ENCODE data around the gene EHD2. TPM values are rescaled to one million over a fixed set of nuclear protein-coding genes. Genes with fewer than 3 reads are reported as not detected.

Gene EHD2
- total and polyA plus RNA-seq, 2 of the 13 experiments (the other 11 are each of a cell fraction or from before 2014, with no cell fraction given) = 0.09 to 0.28 TPM

- TF ChIP-seq, protein P1, sequence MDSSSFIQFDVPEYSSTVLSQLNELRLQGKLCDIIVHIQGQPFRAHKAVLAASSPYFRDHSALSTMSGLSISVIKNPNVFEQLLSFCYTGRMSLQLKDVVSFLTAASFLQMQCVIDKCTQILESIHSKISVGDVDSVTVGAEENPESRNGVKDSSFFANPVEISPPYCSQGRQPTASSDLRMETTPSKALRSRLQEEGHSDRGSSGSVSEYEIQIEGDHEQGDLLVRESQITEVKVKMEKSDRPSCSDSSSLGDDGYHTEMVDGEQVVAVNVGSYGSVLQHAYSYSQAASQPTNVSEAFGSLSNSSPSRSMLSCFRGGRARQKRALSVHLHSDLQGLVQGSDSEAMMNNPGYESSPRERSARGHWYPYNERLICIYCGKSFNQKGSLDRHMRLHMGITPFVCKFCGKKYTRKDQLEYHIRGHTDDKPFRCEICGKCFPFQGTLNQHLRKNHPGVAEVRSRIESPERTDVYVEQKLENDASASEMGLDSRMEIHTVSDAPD (CRISPR knock-in tag; IDR thresholded peaks at IDR 0.05) = no peak
- no peak for TF ChIP-seq ZNF574 (CRISPR knock-in tag; IDR thresholded peaks at IDR 0.05)
Observed at GRCh38 chr19:47703301-47703700, 9.9 kb upstream of the EHD2 start (continued).

DNA sequence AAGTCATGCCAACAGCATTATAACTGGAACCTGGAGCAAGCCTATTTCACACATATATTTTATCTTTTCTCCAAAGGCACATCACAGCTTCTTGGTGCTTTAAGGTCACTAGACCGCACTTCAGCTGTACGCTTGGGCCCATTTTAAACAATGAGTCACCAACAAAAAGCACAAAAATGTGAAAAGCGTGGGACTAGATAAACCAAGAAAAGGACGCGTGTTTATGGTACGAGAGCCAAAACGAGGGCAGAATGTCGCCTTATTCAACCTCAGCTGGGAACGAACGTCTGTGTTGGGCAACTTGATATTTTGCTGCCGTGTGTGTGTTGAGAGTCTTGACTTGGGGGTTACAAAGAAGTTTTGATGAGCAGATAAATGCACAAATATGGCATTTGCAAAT lies 9.2 kb upstream of the EHD2 start:
- no TSS peak for BruUV-seq (replicated peaks)
- intact Hi-C loops (cut with micrococcal nuclease; ENCODE audit: unreplicated experiment) = no loop called here
- no peaks in the 10 kb centered on the region; a peak in 1 of 5 replicates for H3K27me3 ChIP-seq (ENCODE audit: control insufficient read depth in 1 of 2, insufficient read depth in 2 of 2, low read length in 2 of 2)
- no peak overlapping the region for H3K27ac ChIP-seq (ENCODE audit: extremely low read length, insufficient read depth, low read length)
- in situ Hi-C loops (cut with HindIII; ENCODE audit: extremely low pct_ligation_motif_present, low pct_unique_long_range_greater_than_20kb) = loop anchor here (5.0 kb wide), 1 partner anchor 38 kb away; no protein-coding TSS in a partner anchor
- DNase-seq (ENCODE audit: low spot score) (no peak), ATAC-seq (no peak), FAIRE-seq (no peak)
- no peaks in the 10 kb centered on the region for H4K20me1 ChIP-seq (ENCODE audit: insufficient read depth, low read length)
- H3K9ac ChIP-seq (ENCODE audit: insufficient read depth, low read depth, low read length) = no peak overlapping the region
- no peaks in the 10 kb centered on the region for H3K4me1 ChIP-seq (ENCODE audit: insufficient read depth, low read length)
- H3K9me3 ChIP-seq (ENCODE audit: low read length) = no peaks in the 10 kb centered on the region
- 76% methylated on average over 11 of the region's 11 CpGs for whole genome bisulfite sequencing (ENCODE audit: low lambda C conversion rate)
- TF ChIP-seq ZNF10 (CRISPR knock-in tag; IDR thresholded peaks at IDR 0.05; ENCODE audit: borderline replicate concordance, low read depth) (no peak), MED13 (CRISPR knock-in tag; IDR thresholded peaks at IDR 0.05) (no peak), JDP2 (CRISPR knock-in tag; IDR thresholded peaks at IDR 0.05; ENCODE audit: borderline replicate concordance) (no peak), ZBTB42 (CRISPR knock-in tag; IDR thresholded peaks at IDR 0.05) (no peak), SALL2 (CRISPR knock-in tag; IDR thresholded peaks at IDR 0.05) (no peak)
- TF ChIP-seq, protein P2, sequence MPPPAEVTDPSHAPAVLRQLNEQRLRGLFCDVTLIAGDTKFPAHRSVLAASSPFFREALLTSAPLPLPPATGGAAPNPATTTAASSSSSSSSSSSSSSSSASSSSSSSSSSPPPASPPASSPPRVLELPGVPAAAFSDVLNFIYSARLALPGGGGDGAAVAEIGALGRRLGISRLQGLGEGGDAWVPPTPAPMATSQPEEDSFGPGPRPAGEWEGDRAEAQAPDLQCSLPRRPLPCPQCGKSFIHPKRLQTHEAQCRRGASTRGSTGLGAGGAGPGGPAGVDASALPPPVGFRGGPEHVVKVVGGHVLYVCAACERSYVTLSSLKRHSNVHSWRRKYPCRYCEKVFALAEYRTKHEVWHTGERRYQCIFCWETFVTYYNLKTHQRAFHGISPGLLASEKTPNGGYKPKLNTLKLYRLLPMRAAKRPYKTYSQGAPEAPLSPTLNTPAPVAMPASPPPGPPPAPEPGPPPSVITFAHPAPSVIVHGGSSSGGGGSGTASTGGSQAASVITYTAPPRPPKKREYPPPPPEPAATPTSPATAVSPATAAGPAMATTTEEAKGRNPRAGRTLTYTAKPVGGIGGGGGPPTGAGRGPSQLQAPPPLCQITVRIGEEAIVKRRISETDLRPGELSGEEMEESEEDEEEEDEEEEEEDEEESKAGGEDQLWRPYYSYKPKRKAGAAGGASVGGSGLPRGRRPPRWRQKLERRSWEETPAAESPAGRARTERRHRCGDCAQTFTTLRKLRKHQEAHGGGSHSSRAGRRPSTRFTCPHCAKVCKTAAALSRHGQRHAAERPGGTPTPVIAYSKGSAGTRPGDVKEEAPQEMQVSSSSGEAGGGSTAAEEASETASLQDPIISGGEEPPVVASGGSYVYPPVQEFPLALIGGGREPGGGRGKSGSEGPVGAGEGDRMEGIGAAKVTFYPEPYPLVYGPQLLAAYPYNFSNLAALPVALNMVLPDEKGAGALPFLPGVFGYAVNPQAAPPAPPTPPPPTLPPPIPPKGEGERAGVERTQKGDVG (CRISPR knock-in tag; IDR thresholded peaks at IDR 0.05; ENCODE audit: borderline replicate concordance) = no peak
- no peak overlapping the region for H2AFZ ChIP-seq (ENCODE audit: low read length)
- POLR2A ChIA-PET = no interaction called here
- no peaks in the 10 kb centered on the region for H3K79me2 ChIP-seq (ENCODE audit: insufficient read depth, low read length)
- H3K4me2 ChIP-seq (ENCODE audit: low read depth, low read length) = no peak overlapping the region
- H3K36me3 ChIP-seq (replicated peaks in 1 of 2; ENCODE audit: control insufficient read depth in 1 of 2, insufficient read depth in 2 of 2, low read length in 2 of 2) = peaks cover 0 to 5% of the 10 kb centered on the region in 2 experiments; a peak in 1 of 5 replicates
- CTCF ChIA-PET (ENCODE audit: low intra/inter-chr PET ratio, low total read pairs) = no interaction called here
- H3K4me3 ChIP-seq (replicated peaks in 1 of 3; ENCODE audit: insufficient read depth in 1 of 3, low read depth in 2 of 3, low read length in 3 of 3) = no peak overlapping the region

All from HepG2 (cell line).